SU-DHL-6 (cell line): ENCODE measurements around the gene ACSL5.

ENCODE experiments used
- H2AFZ ChIP-seq: fragments of 200-600 bp; sonication (generic); 2 replicates; pipeline ENCODE4 v1.6.1; 2014; ENCODE audit warnings: low read depth, mild to moderate bottlenecking, moderate library complexity, mixed read lengths, antibody characterized with exemption, low read length; ENCODE audit not compliant: severe bottlenecking
- H3F3A ChIP-seq: fragments of 200-600 bp; shearing (Covaris generic); 2 replicates; pipeline ENCODE4 v1.6.0; 2016; ENCODE audit warnings: antibody characterized with exemption, mild to moderate bottlenecking; ENCODE audit not compliant: insufficient read depth
- H3K27ac ChIP-seq: fragments of 200-600 bp; sonication (generic); 2 replicates; pipeline ENCODE4 v1.5.1; 2016; ENCODE audit warnings: low read depth, mild to moderate bottlenecking, low read length, moderate library complexity, mixed read lengths
- H3K27me3 ChIP-seq: fragments of 200-600 bp; sonication (generic), shearing (Covaris generic); 2 replicates; pipeline ENCODE4 v1.6.0; 2014; ENCODE audit warnings: mild to moderate bottlenecking, low read length
- H3K36me3 ChIP-seq: fragments of 200-600 bp; sonication (generic); 2 replicates; pipeline ENCODE4 v1.6.1; 2014; ENCODE audit warnings: mild to moderate bottlenecking, low read length, mixed read lengths
- H3K4me2 ChIP-seq: fragments of 300-600, 200-600 bp; shearing (Covaris generic), sonication (generic); 2 replicates; pipeline ENCODE4 v1.6.0; 2014; ENCODE audit warnings: low read length, low read depth, mild to moderate bottlenecking; ENCODE audit not compliant: poor library complexity, severe bottlenecking
- H3K4me3 ChIP-seq: fragments of 200-600 bp; sonication (generic); 2 replicates; pipeline ENCODE4 v1.5.1; 2014; ENCODE audit warnings: antibody characterized with exemption, low read length, mild to moderate bottlenecking, mixed read lengths; ENCODE audit not compliant: insufficient read depth, poor library complexity, severe bottlenecking
- H3K79me2 ChIP-seq: fragments of 200-600 bp; sonication (generic); 2 replicates; pipeline ENCODE4 v1.6.1; 2014; ENCODE audit warnings: mild to moderate bottlenecking, low read length, moderate library complexity; ENCODE audit not compliant: insufficient read depth
- H3K9ac ChIP-seq: fragments of 200-600 bp; sonication (generic); 2 replicates; pipeline ENCODE4 v1.7.0; 2014; ENCODE audit warnings: mild to moderate bottlenecking, low read length
- H3K9me2 ChIP-seq: fragments of 200-600 bp; sonication (generic); replicated peaks from 2 replicates; pipeline ENCODE4 v1.6.1; 2014; ENCODE audit warnings: low read length; ENCODE audit not compliant: insufficient read depth
- H3K9me3 ChIP-seq: fragments of 200-600 bp; sonication (generic); 2 replicates; pipeline ENCODE4 v1.6.1; 2014; ENCODE audit warnings: low read length, mixed read lengths; ENCODE audit not compliant: insufficient read depth
- H4K20me1 ChIP-seq: fragments of 200-600 bp; sonication (generic); 2 replicates; pipeline ENCODE4 v1.6.1; 2014; ENCODE audit warnings: low read depth, mild to moderate bottlenecking, antibody characterized with exemption, low read length, moderate library complexity, mixed read lengths
- CTCF ChIP-seq: fragments of 200-600 bp; sonication (generic); IDR thresholded peaks from one replicate; pipeline ENCODE4 v1.5.1; 2017; ENCODE audit warnings: antibody characterized with exemption, mild to moderate bottlenecking, low read length, moderate library complexity; ENCODE audit not compliant: insufficient read depth, poor library complexity, severe bottlenecking
- EZH2phosphoT487 ChIP-seq: fragments of 200-600 bp; sonication (generic), shearing (Covaris generic); conservative IDR thresholded peaks from 2 replicates; pipeline ENCODE4 v1.6.1; 2018; ENCODE audit warnings: mild to moderate bottlenecking, antibody characterized with exemption, low read length, moderate library complexity, mixed read lengths

The ACSL5 gene

GRCh38 chr10:112382515-112383235 is 8.8 kb downstream of the ACSL5 start:
- Histone ChIP-seq H2AFZ (no peak overlapping the region), H3K4me2 (no peak overlapping the region), H3F3A (no peaks in the 10 kb centered on the region), H3K9me2 (no peaks in the 10 kb centered on the region), H3K36me3 (no peaks in the 10 kb centered on the region), H3K9ac (no peak overlapping the region), H3K79me2 (peaks cover 14% of the 10 kb centered on the region; the same call in 1 of the 2 replicates), H3K9me3 (no peaks in the 10 kb centered on the region), H3K4me3 (no peak overlapping the region), H3K27ac (no peak overlapping the region), H4K20me1 (no peaks in the 10 kb centered on the region), H3K27me3 (no peaks in the 10 kb centered on the region)
- TF ChIP-seq EZH2phosphoT487 (no peak), CTCF (no peak)

- H3K27me3 ChIP-seq = no peaks in the 10 kb centered on the region
- peaks cover 14% of the 10 kb centered on the region; the same call in 1 of the 2 replicates for H3K79me2 ChIP-seq
- H3K9me3 ChIP-seq = no peaks in the 10 kb centered on the region
- no peaks in the 10 kb centered on the region for H3F3A ChIP-seq
- H3K36me3 ChIP-seq = no peaks in the 10 kb centered on the region
- no peak overlapping the region for H3K27ac ChIP-seq
- TF ChIP-seq CTCF (no peak), EZH2phosphoT487 (no peak)
- no peaks in the 10 kb centered on the region for H4K20me1 ChIP-seq
- no peak overlapping the region for H2AFZ ChIP-seq
- no peak overlapping the region for H3K4me2 ChIP-seq
- H3K9me2 ChIP-seq = no peaks in the 10 kb centered on the region
- H3K9ac ChIP-seq = no peak overlapping the region
- no peak overlapping the region for H3K4me3 ChIP-seq
Observed at GRCh38 chr10:112383325-112383724, 9.4 kb downstream of the ACSL5 start.

- Histone ChIP-seq H3K27me3 (no peaks in the 10 kb centered on the region), H3K9ac (no peak overlapping the region), H2AFZ (no peak overlapping the region), H3K79me2 (peaks cover 14% of the 10 kb centered on the region; the same call in 1 of the 2 replicates), H4K20me1 (no peaks in the 10 kb centered on the region), H3K4me2 (no peak overlapping the region), H3K9me2 (no peaks in the 10 kb centered on the region), H3K4me3 (no peak overlapping the region), H3K36me3 (no peaks in the 10 kb centered on the region), H3K9me3 (no peaks in the 10 kb centered on the region), H3F3A (no peaks in the 10 kb centered on the region), H3K27ac (no peak overlapping the region)
- TF ChIP-seq EZH2phosphoT487 = no peak
- no peak for TF ChIP-seq CTCF
Observed at GRCh38 chr10:112384141-112384540, 10.2 kb downstream of the ACSL5 start.
